HepG2 (cell line): ENCODE measurements around the gene ZNF431.

Experiments
- EP300 ChIP-seq, 3 experiments: sonication (generic) in 1 of 3; formaldehyde crosslinking in 1 of 3; IDR thresholded peaks; 2 replicates each; pipeline versions ENCODE4 v1.5.1 to v1.6.1; 2011 to 2020; ENCODE audit warnings: low read depth in 2 of 3, low read length in 2 of 3, borderline replicate concordance in 1 of 3, improper control_type of control experiment in 1 of 3, mild to moderate bottlenecking in 1 of 3, missing genetic modification reagents in 1 of 3, moderate library complexity in 1 of 3
- KDM1A ChIP-seq: IDR thresholded peaks from 2 replicates; pipeline ENCODE4 v1.6.1; 2016; ENCODE audit warnings: missing compliant biosample characterization
- ZBTB34 ChIP-seq: sonication (generic); formaldehyde crosslinking; IDR thresholded peaks from 2 replicates; pipeline ENCODE4 v1.8.0; 2022; ENCODE audit warnings: mild to moderate bottlenecking, missing genetic modification reagents
- ZSCAN29 ChIP-seq: sonication (generic); formaldehyde crosslinking; conservative IDR thresholded peaks from 2 replicates; pipeline ENCODE4 v1.4.0; 2020; ENCODE audit warnings: mild to moderate bottlenecking, missing genetic modification reagents

- no peak for TF ChIP-seq ZSCAN29 (CRISPR knock-in tag)
- no peak for TF ChIP-seq EP300 (IDR thresholded peaks at IDR 0.05; ENCODE audit: low read depth in 2 of 2, low read length in 2 of 2)
- no peak for TF ChIP-seq EP300 (CRISPR knock-in tag; IDR thresholded peaks at IDR 0.05; ENCODE audit: borderline replicate concordance)
- no peak for TF ChIP-seq KDM1A
- no peak for TF ChIP-seq ZBTB34 (CRISPR knock-in tag)
Observed at GRCh38 chr19:21130097-21130775, 11.6 kb upstream of the ZNF431 start.
